Epithelial cell of proximal tubule (primary cell): Measurements from ENCODE around the gene ANKRD17. TPM values are rescaled to one million over a fixed set of nuclear protein-coding genes. Genes with fewer than 3 reads are reported as not detected.
A peak's percentile ranks its signal among the peaks of the same experiment; 100 is the strongest.

ENCODE experiments used
- DNase-seq: peaks from one replicate; pipeline ENCODE4 v3.0.0-alpha.2; 2011; ENCODE audit warnings: low read depth
- H3K4me3 ChIP-seq: 2 replicates; pipeline ENCODE4 v1.5.1; 2011; ENCODE audit warnings: low read depth, mild to moderate bottlenecking, low read length
- total RNA-seq: library from RNA; depleted of rRNA; stranded (reverse); fragments of >200 nt; gene quantifications from 2 replicates; pipeline ENCODE4 v1.2.3, GENCODE V29; 2015
- TF ChIP-seq, protein P1 (sequence below): conservative IDR thresholded peaks from 2 replicates; pipeline ENCODE4 v1.5.1; 2012; ENCODE audit warnings: low read depth, mild to moderate bottlenecking, low read length

Gene ANKRD17
- total RNA-seq, 1 donor from 2014 or later = 25.4 TPM

GRCh38 chr4:73277201-73277600 lies 18.6 kb upstream of the ANKRD17 start:
- DNase-seq = no peak
- TF ChIP-seq, protein P1, sequence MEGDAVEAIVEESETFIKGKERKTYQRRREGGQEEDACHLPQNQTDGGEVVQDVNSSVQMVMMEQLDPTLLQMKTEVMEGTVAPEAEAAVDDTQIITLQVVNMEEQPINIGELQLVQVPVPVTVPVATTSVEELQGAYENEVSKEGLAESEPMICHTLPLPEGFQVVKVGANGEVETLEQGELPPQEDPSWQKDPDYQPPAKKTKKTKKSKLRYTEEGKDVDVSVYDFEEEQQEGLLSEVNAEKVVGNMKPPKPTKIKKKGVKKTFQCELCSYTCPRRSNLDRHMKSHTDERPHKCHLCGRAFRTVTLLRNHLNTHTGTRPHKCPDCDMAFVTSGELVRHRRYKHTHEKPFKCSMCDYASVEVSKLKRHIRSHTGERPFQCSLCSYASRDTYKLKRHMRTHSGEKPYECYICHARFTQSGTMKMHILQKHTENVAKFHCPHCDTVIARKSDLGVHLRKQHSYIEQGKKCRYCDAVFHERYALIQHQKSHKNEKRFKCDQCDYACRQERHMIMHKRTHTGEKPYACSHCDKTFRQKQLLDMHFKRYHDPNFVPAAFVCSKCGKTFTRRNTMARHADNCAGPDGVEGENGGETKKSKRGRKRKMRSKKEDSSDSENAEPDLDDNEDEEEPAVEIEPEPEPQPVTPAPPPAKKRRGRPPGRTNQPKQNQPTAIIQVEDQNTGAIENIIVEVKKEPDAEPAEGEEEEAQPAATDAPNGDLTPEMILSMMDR = no peak
- H3K4me3 ChIP-seq = no peak overlapping the region

DNA sequence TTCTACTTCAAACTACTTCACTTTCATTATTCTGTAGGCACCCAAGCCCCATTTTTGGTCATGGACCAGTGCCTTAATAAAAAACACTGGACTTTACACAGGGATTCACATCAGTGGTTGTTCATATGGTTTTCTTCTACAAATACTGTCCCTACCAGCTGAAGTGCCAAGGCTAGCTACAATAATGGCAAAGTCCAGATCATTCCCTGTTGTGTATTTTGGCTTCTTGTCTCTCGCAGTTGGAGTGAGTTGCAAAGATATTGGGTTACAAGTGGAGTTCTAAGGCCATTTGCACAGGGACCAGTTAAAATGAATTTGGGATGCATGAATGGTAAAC lies 16.7 kb upstream of the ANKRD17 start:
- TF ChIP-seq, protein P1 = no peak
- H3K4me3 ChIP-seq = no peak overlapping the region
- DNase-seq = no peak

- no peak for DNase-seq
- TF ChIP-seq, protein P1 = no peak
- no peak overlapping the region for H3K4me3 ChIP-seq
Observed at GRCh38 chr4:73272816-73273215, 14.2 kb upstream of the ANKRD17 start.

DNA sequence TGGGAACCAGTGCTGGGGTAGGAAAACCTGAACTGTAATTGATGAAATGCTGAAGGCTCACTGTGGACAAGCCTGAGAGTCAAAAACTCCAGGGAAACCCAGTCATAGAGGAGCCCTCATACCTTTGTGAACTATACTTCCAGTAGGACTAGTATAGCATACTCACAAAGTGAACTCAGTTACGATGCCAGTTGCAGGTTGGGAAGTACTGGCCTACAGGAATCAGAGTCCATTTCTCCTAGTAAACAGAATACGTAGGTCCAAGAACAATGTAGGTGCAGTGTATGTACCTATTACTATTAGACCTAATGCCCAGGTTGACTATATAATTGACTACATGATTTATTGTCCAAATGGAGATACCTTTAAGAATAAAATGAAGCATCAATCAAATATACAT lies 8.5 kb upstream of the ANKRD17 start:
- TF ChIP-seq, protein P1 = no peak
- no peak for DNase-seq
- no peak overlapping the region for H3K4me3 ChIP-seq

GRCh38 chr4:73259571-73260090 lies 1.0 kb upstream of the ANKRD17 start:
- no peak for DNase-seq
- TF ChIP-seq, protein P1 = no peak
- H3K4me3 ChIP-seq = peak overlapping the region; percentile 84

DNA sequence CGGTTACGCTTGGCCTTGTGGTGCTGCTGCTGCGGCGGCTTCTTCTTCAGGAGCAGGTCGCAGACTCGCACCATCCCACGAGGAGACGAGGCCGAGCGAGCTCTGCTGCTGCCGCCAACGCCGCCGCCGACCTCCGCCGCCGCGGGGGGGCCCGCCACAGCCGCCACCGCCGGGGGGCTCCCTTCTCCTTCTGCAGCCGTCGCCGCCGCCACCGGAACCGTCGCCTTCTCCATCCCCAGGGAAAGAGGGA lies 237 bp downstream of the ANKRD17 start:
- TF ChIP-seq, protein P1 = peak; percentile 23
- peak overlapping the region; percentile 84 for H3K4me3 ChIP-seq
- no peak for DNase-seq

- DNase-seq = no peak
- H3K4me3 ChIP-seq = peak overlapping the region; percentile 84
- TF ChIP-seq, protein P1 = no peak
Observed at GRCh38 chr4:73257651-73258435, 755 bp downstream of the ANKRD17 start.
